Hypothalamus (tissue), 51 donors: Measurements from ENCODE around the gene ATP6V1G2.

Source experiments
- DNase-seq, 51 donors: peaks; one replicate each; lab custom pipeline; 2025; lab: John Stamatoyannopoulos, UW

ATP6V1G2 gene

GRCh38 chr6:31495580-31495979 is 50.8 kb downstream of the ATP6V1G2 start:
- no peak for DNase-seq
